Endothelial cell of umbilical vein (primary cell): ENCODE data around the gene ME3.

Experiments used
- EZH2 ChIP-seq: IDR thresholded peaks from 2 replicates; pipeline ENCODE4 v1.6.1; 2012; ENCODE audit warnings: borderline replicate concordance, low read depth, mild to moderate bottlenecking, moderate library complexity, low read length, inconsistent platforms; ENCODE audit not compliant: severe bottlenecking
- FOS ChIP-seq: IDR thresholded peaks from 2 replicates; pipeline ENCODE4 v1.6.1; 2011; ENCODE audit warnings: mild to moderate bottlenecking, low read length, moderate library complexity, borderline replicate concordance; ENCODE audit not compliant: insufficient read depth
- MAX ChIP-seq: IDR thresholded peaks from 2 replicates; pipeline ENCODE4 v1.6.1; 2011; ENCODE audit not compliant: insufficient read depth, insufficient read length
- MYC ChIP-seq: IDR thresholded peaks from one replicate; pipeline ENCODE4 v1.6.1; 2011; ENCODE audit warnings: mild to moderate bottlenecking, low read depth, low read length
- POLR2A ChIP-seq: IDR thresholded peaks from 2 replicates; pipeline ENCODE4 v1.6.1; 2012; ENCODE audit warnings: low read depth, mild to moderate bottlenecking, control low read depth, low read length
- POLR2AphosphoS5 ChIP-seq: IDR thresholded peaks from 2 replicates; pipeline ENCODE4 v1.6.1; 2012; ENCODE audit warnings: low read depth, mild to moderate bottlenecking, control low read depth, low read length, moderate library complexity; ENCODE audit not compliant: insufficient read depth
- TF ChIP-seq, protein P1 (sequence below), 2 donors: IDR thresholded peaks; 1 replicate in 1 of 2; 2 replicates in 1 of 2; pipeline ENCODE4 v1.5.1; 2011; ENCODE audit warnings: low read length in 2 of 2, mild to moderate bottlenecking in 2 of 2, moderate library complexity in 2 of 2, control low read depth in 1 of 2, inconsistent platforms in 1 of 2, low read depth in 1 of 2; ENCODE audit not compliant: insufficient read depth in 1 of 2; ENCODE audit errors: extremely low read depth in 1 of 2

GRCh38 chr11:86686531-86686930 is 14.1 kb upstream of the ME3 start:
- TF ChIP-seq, protein P1, sequence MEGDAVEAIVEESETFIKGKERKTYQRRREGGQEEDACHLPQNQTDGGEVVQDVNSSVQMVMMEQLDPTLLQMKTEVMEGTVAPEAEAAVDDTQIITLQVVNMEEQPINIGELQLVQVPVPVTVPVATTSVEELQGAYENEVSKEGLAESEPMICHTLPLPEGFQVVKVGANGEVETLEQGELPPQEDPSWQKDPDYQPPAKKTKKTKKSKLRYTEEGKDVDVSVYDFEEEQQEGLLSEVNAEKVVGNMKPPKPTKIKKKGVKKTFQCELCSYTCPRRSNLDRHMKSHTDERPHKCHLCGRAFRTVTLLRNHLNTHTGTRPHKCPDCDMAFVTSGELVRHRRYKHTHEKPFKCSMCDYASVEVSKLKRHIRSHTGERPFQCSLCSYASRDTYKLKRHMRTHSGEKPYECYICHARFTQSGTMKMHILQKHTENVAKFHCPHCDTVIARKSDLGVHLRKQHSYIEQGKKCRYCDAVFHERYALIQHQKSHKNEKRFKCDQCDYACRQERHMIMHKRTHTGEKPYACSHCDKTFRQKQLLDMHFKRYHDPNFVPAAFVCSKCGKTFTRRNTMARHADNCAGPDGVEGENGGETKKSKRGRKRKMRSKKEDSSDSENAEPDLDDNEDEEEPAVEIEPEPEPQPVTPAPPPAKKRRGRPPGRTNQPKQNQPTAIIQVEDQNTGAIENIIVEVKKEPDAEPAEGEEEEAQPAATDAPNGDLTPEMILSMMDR (IDR thresholded peaks at IDR 0.05; ENCODE audit: extremely low read depth in 1 of 2, insufficient read depth in 1 of 2, low read depth in 1 of 2, low read length in 2 of 2), result no peak
- TF ChIP-seq POLR2A (no peak), EZH2 (no peak), POLR2AphosphoS5 (no peak), MAX (no peak), MYC (no peak), FOS (no peak)
